MM.1S (cell line): Measurements from ENCODE around the gene DEDD2.

Experiments used
- DNase-seq: peaks from one replicate; pipeline ENCODE4 v3.0.0-alpha.2; 2015
- H2AFZ ChIP-seq: fragments of 300-600 bp; sonication (generic); 2 replicates; pipeline ENCODE4 v1.6.0; 2016; ENCODE audit warnings: antibody characterized with exemption, low read length
- H3F3A ChIP-seq: fragments of 300-600 bp; sonication (generic); 2 replicates; pipeline ENCODE4 v1.6.1; 2016; ENCODE audit warnings: mild to moderate bottlenecking, antibody characterized with exemption, low read length, moderate library complexity, mixed read lengths; ENCODE audit not compliant: insufficient read depth
- H3K27ac ChIP-seq: fragments of 300-600 bp; sonication (generic); 2 replicates; pipeline ENCODE4 v1.5.1; 2016; ENCODE audit warnings: mild to moderate bottlenecking, low read length
- H3K27me3 ChIP-seq: fragments of 300-600 bp; sonication (generic); replicated peaks from 2 replicates; pipeline ENCODE4 v1.6.0; 2016; ENCODE audit warnings: low read length; ENCODE audit not compliant: insufficient read depth
- H3K36me3 ChIP-seq: fragments of 300-600 bp; sonication (generic); replicated peaks from 2 replicates; pipeline ENCODE4 v1.6.1; 2016; ENCODE audit warnings: mild to moderate bottlenecking, low read length, mixed read lengths; ENCODE audit not compliant: insufficient read depth
- H3K4me1 ChIP-seq: fragments of 300-600 bp; sonication (generic); 2 replicates; pipeline ENCODE4 v1.6.1; 2016; ENCODE audit warnings: low read length, mixed read lengths
- H3K4me2 ChIP-seq: fragments of 300-600 bp; sonication (generic); 2 replicates; pipeline ENCODE4 v1.6.0; 2016; ENCODE audit warnings: low read depth, low read length
- H3K4me3 ChIP-seq: fragments of 300-600 bp; sonication (generic); 2 replicates; pipeline ENCODE4 v1.5.1; 2016; ENCODE audit warnings: low read length, mixed read lengths
- H3K79me2 ChIP-seq: fragments of 300-600 bp; sonication (generic); 2 replicates; pipeline ENCODE4 v1.6.1; 2016; ENCODE audit warnings: mixed run types, low read length, mixed read lengths
- H3K9ac ChIP-seq: fragments of 300-600 bp; sonication (generic); 2 replicates; pipeline ENCODE4 v1.6.1; 2016; ENCODE audit warnings: low read length, mixed read lengths
- H3K9me2 ChIP-seq: fragments of 300-600 bp; sonication (generic); replicated peaks from 2 replicates; pipeline ENCODE4 v1.6.1; 2016; ENCODE audit warnings: mild to moderate bottlenecking, low read length, mixed read lengths; ENCODE audit not compliant: insufficient read depth
- H3K9me3 ChIP-seq: fragments of 300-600 bp; sonication (generic); replicated peaks from 2 replicates; pipeline ENCODE4 v1.6.1; 2016; ENCODE audit warnings: mild to moderate bottlenecking, low read length, mixed read lengths; ENCODE audit not compliant: insufficient read depth
- H4K20me1 ChIP-seq: fragments of 300-600 bp; sonication (generic); 2 replicates; pipeline ENCODE4 v1.6.1; 2016; ENCODE audit warnings: mild to moderate bottlenecking, low read length, moderate library complexity, mixed read lengths; ENCODE audit not compliant: insufficient read depth
- CTCF ChIP-seq: fragments of 300-600 bp; sonication (generic); IDR thresholded peaks from 2 replicates; pipeline ENCODE4 v1.5.1; 2016; ENCODE audit warnings: antibody characterized with exemption, low read length, mixed read lengths
- EZH2 ChIP-seq: fragments of 300-600 bp; sonication (generic); optimal IDR thresholded peaks from 2 replicates; pipeline ENCODE3; 2017; ENCODE audit warnings: low read depth, mild to moderate bottlenecking, antibody characterized with exemption, low read length, mixed read lengths
- EZH2phosphoT487 ChIP-seq: fragments of 300-600 bp; sonication (generic); IDR thresholded peaks from 2 replicates; pipeline ENCODE4 v1.6.1; 2018; ENCODE audit warnings: antibody characterized with exemption, low read length

Gene DEDD2

GRCh38 chr19:42255766-42256745 lies 38.6 kb upstream of the DEDD2 start:
- Histone ChIP-seq H3K9me2 (no peaks in the 10 kb centered on the region), H3K4me2 (peak overlapping the region; percentile 100), H3K79me2 (peaks cover 26% of the 10 kb centered on the region), H3K36me3 (no peaks in the 10 kb centered on the region), H4K20me1 (no peaks in the 10 kb centered on the region), H3K4me1 (0 out of 2 replicates have a peak, but pooled peaks cover 8% of the 10 kb centered on the region), H3K9ac (peak overlapping the region; percentile 61; the same call in 1 of the 2 replicates), H2AFZ (peak overlapping the region; percentile 91), H3K27ac (no peak overlapping the region), H3K4me3 (peak overlapping the region; percentile 76), H3F3A (no peaks in the 10 kb centered on the region; the same call in 1 of the 2 replicates), H3K9me3 (no peaks in the 10 kb centered on the region), H3K27me3 (peaks cover 13% of the 10 kb centered on the region)
- DNase-seq, result peak; percentile 5
- no peak for TF ChIP-seq EZH2phosphoT487
- TF ChIP-seq CTCF, result no peak
- TF ChIP-seq EZH2, result no peak

GRCh38 chr19:42254850-42255765 lies 37.6 kb upstream of the DEDD2 start, which contains the start of gene ERF:
Gene ERF, minus strand, starts transcription at chr19:42255128. Its CDS starts 129 bp downstream, at chr19:42254999.
- H3K27ac ChIP-seq, result peak within 1 kb of the TSS; percentile 80

More at GRCh38 chr19:42254850-42255765, 37.6 kb upstream of the DEDD2 start, which contains the start of gene ERF:
- no peaks in the 10 kb centered on the region for H3K9me3 ChIP-seq
- peak within 1 kb of the TSS; percentile 100 for H3K4me2 ChIP-seq
- H3K79me2 ChIP-seq, result peaks cover 29% of the 10 kb centered on the region
- H3K4me1 ChIP-seq, result 0 out of 2 replicates have a peak, but pooled peaks cover 8% of the 10 kb centered on the region
- H3K27me3 ChIP-seq, result peaks cover 13% of the 10 kb centered on the region
- H3K4me3 ChIP-seq, result peak within 1 kb of the TSS; percentile 98
- TF ChIP-seq CTCF (no peak), EZH2phosphoT487 (no peak), EZH2 (no peak)
- peak within 1 kb of the TSS; percentile 92 for H2AFZ ChIP-seq
- H3K9me2 ChIP-seq, result no peaks in the 10 kb centered on the region
- H3K36me3 ChIP-seq, result no peaks in the 10 kb centered on the region
- H3F3A ChIP-seq, result no peaks in the 10 kb centered on the region; the same call in 1 of the 2 replicates
- H3K9ac ChIP-seq, result peak within 1 kb of the TSS; percentile 96
- no peaks in the 10 kb centered on the region for H4K20me1 ChIP-seq
- peak; percentile 91 for DNase-seq
